GM12892 (cell line): Measurements from ENCODE around the gene TYK2.

ENCODE experiments used
- POLR2A ChIP-seq: IDR thresholded peaks from 2 replicates; pipeline ENCODE4 v1.6.1; 2011; ENCODE audit warnings: low read depth, low read length, control low read depth
- POLR2AphosphoS5 ChIP-seq: IDR thresholded peaks from 2 replicates; pipeline ENCODE4 v1.6.1; 2011; ENCODE audit warnings: low read depth, low read length, control low read depth
- TAF1 ChIP-seq: IDR thresholded peaks from 2 replicates; pipeline ENCODE4 v1.6.1; 2011; ENCODE audit warnings: low read depth, mild to moderate bottlenecking, control low read depth, low read length, borderline replicate concordance

GRCh38 chr19:10317857-10318462 is 62.4 kb downstream of the TYK2 start:
- TF ChIP-seq TAF1 = no peak
- TF ChIP-seq POLR2A = no peak
- TF ChIP-seq POLR2AphosphoS5 = no peak
